K562 (cell line): ENCODE data around the gene BCO1. TPM values are rescaled to one million over a fixed set of nuclear protein-coding genes. Genes with fewer than 3 reads are reported as not detected.

Experiments used
- ATAC-seq: fragments of 200-7000 bp; cut with Tn5 transposase; 3 replicates; pipeline ENCODE4 v1.9.1; 2020; ENCODE audit warnings: moderate library complexity
- BruUV-seq: library from RNA; stranded (reverse); fragments of 400-500 nt; replicated peaks from 2 replicates; lab custom pipeline; 2021; lab: Mats Ljungman, UMichigan
- CTCF ChIA-PET: fragments of 300-600 bp; formaldehyde crosslinking; extraction: SDS; loops from one replicate; lab custom pipeline; 2021; ENCODE audit warnings: low intra/inter-chr PET ratio; lab: Yijun Ruan, JAX
- POLR2A ChIA-PET: fragments of 300-600, 350-650 bp; sonication (Branson Sonifier 250); formaldehyde crosslinking; extraction: SDS; loops from one replicate; lab custom pipeline; 2021; ENCODE audit warnings: antibody characterized with exemption, inconsistent platforms; lab: Yijun Ruan, JAX
- DNase-seq, 4 experiments: peaks; one replicate each; pipeline versions ENCODE4 v3.0.0 to v3.0.0-alpha.2; 2011 to 2018; ENCODE audit warnings: low spot score in 3 of 4, mixed read lengths in 3 of 4; ENCODE audit errors: extremely low read depth in 1 of 4
- FAIRE-seq: peaks from 2 replicates; lab custom pipeline; 2011; peaks lifted over from hg19 to GRCh38; lab: Jason Lieb, UNC
- H2AFZ ChIP-seq: 2 replicates; pipeline ENCODE4 v1.6.0; 2011; ENCODE audit warnings: low read depth, low read length, control low read depth, inconsistent platforms
- H3K27ac ChIP-seq: fragments of 200-600 bp; 3 replicates; pipeline ENCODE4 v1.8.0; 2011; ENCODE audit warnings: low read depth, mild to moderate bottlenecking, control low read depth, inconsistent platforms, low read length, moderate library complexity, mixed read lengths; ENCODE audit errors: extremely low read depth
- H3K27me3 ChIP-seq, 2 experiments: fragments of 300-600 bp in 1 of 2; 2 replicates in 1 of 2; 3 replicates in 1 of 2; pipeline versions ENCODE4 v1.6.0 to v1.8.0; 2011; ENCODE audit warnings: inconsistent platforms in 2 of 2, low read length in 2 of 2, mild to moderate bottlenecking in 1 of 2, mixed read lengths in 1 of 2, moderate library complexity in 1 of 2; ENCODE audit not compliant: control insufficient read depth in 2 of 2, insufficient read depth in 2 of 2
- H3K36me3 ChIP-seq: fragments of 300-600 bp; 3 replicates; pipeline ENCODE4 v1.8.0; 2011; ENCODE audit warnings: mild to moderate bottlenecking, low read length, inconsistent platforms; ENCODE audit not compliant: control insufficient read depth, insufficient read depth
- H3K4me1 ChIP-seq, 2 experiments: fragments of 200-600 bp in 1 of 2; replicated peaks in 1 of 2; 2 replicates in 1 of 2; 3 replicates in 1 of 2; pipeline versions ENCODE4 v1.5.1 to v1.8.0; 2011; ENCODE audit warnings: inconsistent platforms in 2 of 2, low read length in 2 of 2, mild to moderate bottlenecking in 1 of 2, mixed read lengths in 1 of 2, moderate library complexity in 1 of 2; ENCODE audit not compliant: control insufficient read depth in 2 of 2, insufficient read depth in 2 of 2
- H3K4me2 ChIP-seq: 2 replicates; pipeline ENCODE4 v1.6.1; 2011; ENCODE audit warnings: low read length, control low read depth, inconsistent platforms, mixed read lengths; ENCODE audit not compliant: insufficient read depth
- H3K4me3 ChIP-seq: fragments of 200-600 bp; sonication (generic), shearing (Covaris generic); 2 replicates; pipeline ENCODE4 v1.5.1; 2016; ENCODE audit warnings: control low read depth, inconsistent platforms
- H3K79me2 ChIP-seq: fragments of 200-600 bp; 3 replicates; pipeline ENCODE4 v1.8.0; 2011; ENCODE audit warnings: low read length, inconsistent platforms; ENCODE audit not compliant: control insufficient read depth, insufficient read depth
- H3K9ac ChIP-seq, 2 experiments: 2 replicates each; pipeline versions ENCODE4 v1.6.0 to v1.6.1; 2011; ENCODE audit warnings: low read depth in 2 of 2, low read length in 2 of 2, control low read depth in 1 of 2, inconsistent platforms in 1 of 2, mild to moderate bottlenecking in 1 of 2, mixed read lengths in 1 of 2; ENCODE audit not compliant: insufficient read depth in 1 of 2
- H3K9me1 ChIP-seq: one replicate; pipeline ENCODE4 v1.6.0; 2011; ENCODE audit warnings: inconsistent platforms, mild to moderate bottlenecking, low read length, moderate library complexity; ENCODE audit not compliant: control insufficient read depth, insufficient read depth
- H3K9me3 ChIP-seq: replicated peaks from 2 replicates; pipeline ENCODE4 v1.5.1; 2011; ENCODE audit warnings: low read depth, low read length, inconsistent platforms; ENCODE audit not compliant: control insufficient read depth, insufficient read depth
- H4K20me1 ChIP-seq: replicated peaks from 2 replicates; pipeline ENCODE4 v1.6.1; 2011; ENCODE audit warnings: low read length, inconsistent platforms, mixed read lengths; ENCODE audit not compliant: control insufficient read depth, insufficient read depth
- GATAD2A ChIP-seq: fragments of 450-650 bp; IDR thresholded peaks from 2 replicates; pipeline ENCODE4 v1.6.1; 2017
- KLF13 ChIP-seq: fragments of 450-650 bp; IDR thresholded peaks from 2 replicates; pipeline ENCODE4 v1.6.1; 2016; ENCODE audit warnings: missing genetic modification characterization, low read depth, mild to moderate bottlenecking, missing compliant biosample characterization, moderate library complexity, borderline replicate concordance
- PBX2 ChIP-seq, 2 experiments: IDR thresholded peaks in 1 of 2; conservative IDR thresholded peaks in 1 of 2; 2 replicates each; pipeline ENCODE4 v1.6.1; 2016; ENCODE audit warnings: low read depth in 2 of 2, mild to moderate bottlenecking in 1 of 2, missing compliant biosample characterization in 1 of 2, missing genetic modification characterization in 1 of 2, moderate library complexity in 1 of 2
- ZBTB5 ChIP-seq: fragments of 450-650 bp; IDR thresholded peaks from 2 replicates; pipeline ENCODE4 v1.6.1; 2017; ENCODE audit warnings: antibody characterized with exemption
- WGBS: fragments of 100-300 bp; shearing (Covaris generic); methylation state at CpG from one replicate; pipeline ENCODE4 v1.1.6; 2016; ENCODE audit warnings: low coverage, mixed read lengths; ENCODE audit not compliant: insufficient coverage; ENCODE audit errors: missing lambda C conversion rate; 5-methylcytosine and 5-hydroxymethylcytosine counted together
- in situ Hi-C: fragments of 300-500 bp; cut with MboI; formaldehyde crosslinking; loops from 4 replicates; pipeline ENCODE4 v1.15.0; 2018; ENCODE audit warnings: inconsistent platforms, mixed read lengths
- intact Hi-C: fragments of 100-400 bp; cut with micrococcal nuclease; formaldehyde crosslinking; loops from 2 replicates; pipeline ENCODE4 v1.14.2; 2022
- polyA plus RNA-seq, 8 experiments: library from polyadenylated mRNA; depleted of rRNA in 4 of 8; stranded (reverse) in 5 of 8; unstranded in 3 of 8; fragments of >200 nt; fragmentation: Nextera tagmentation in 2 of 8; fragmentation: Illumina TruSeq in 1 of 8; extraction: Ambion mirVana in 2 of 8; extraction: Trizol in 1 of 8; gene quantifications; 2 replicates each; pipeline versions ENCODE4 v1.2.1 to v1.2.3, GENCODE V29; 2011 to 2014; ENCODE audit warnings: inconsistent platforms in 1 of 8, missing spikeins in 1 of 8
- total RNA-seq, 7 experiments: library from RNA; depleted of rRNA in 6 of 7; stranded (reverse); fragments of >200 nt in 6 of 7; fragmentation: Illumina TruSeq in 2 of 7; extraction: Trizol in 2 of 7; gene quantifications; 2 replicates each; pipeline versions ENCODE4 v1.2.1 to v1.2.3, GENCODE V29; 2011 to 2021; ENCODE audit warnings: low replicate concordance in 1 of 7

Gene BCO1
- total and polyA plus RNA-seq, 9 of the 15 experiments (the other 6 are each of a cell fraction or from before 2014, with no cell fraction given): not detected

GRCh38 chr16:81296631-81297030, 58.1 kb downstream of the BCO1 start:
- DNase-seq (no peak), ATAC-seq (no peak), FAIRE-seq (no peak)
- ChIA-PET CTCF (no interaction called here), POLR2A (no interaction called here)
- H3K79me2 ChIP-seq: no peaks in the 10 kb centered on the region
- H3K9ac ChIP-seq: no peak overlapping the region
- H3K4me1 ChIP-seq: no peaks in the 10 kb centered on the region
- no peak overlapping the region for H3K4me3 ChIP-seq
- no TSS peak for BruUV-seq
- H2AFZ ChIP-seq: no peak overlapping the region
- TF ChIP-seq KLF13 (tag) (peak; percentile 30; the same call in 1 of the 2 replicates), GATAD2A (no peak)
- no peak overlapping the region for H3K4me2 ChIP-seq
- no peaks in the 10 kb centered on the region for H4K20me1 ChIP-seq
- no peak overlapping the region for H3K27ac ChIP-seq
- H3K27me3 ChIP-seq: peaks cover 36 to 64% of the 10 kb centered on the region in 2 experiments
- H3K9me3 ChIP-seq: no peaks in the 10 kb centered on the region
- no peaks in the 10 kb centered on the region for H3K9me1 ChIP-seq
- intact Hi-C loops (no loop called here), in situ Hi-C loops (no loop called here)
- H3K36me3 ChIP-seq: no peaks in the 10 kb centered on the region
- WGBS: 5% methylated on average over 7 of the region's 7 CpGs

- Histone ChIP-seq H3K9me3 (no peaks in the 10 kb centered on the region), H3K9ac (no peak overlapping the region), H3K36me3 (no peaks in the 10 kb centered on the region), H3K79me2 (no peaks in the 10 kb centered on the region), H3K4me3 (no peak overlapping the region), H3K27me3 (peaks cover 10 to 15% of the 10 kb centered on the region in 2 experiments), H4K20me1 (0 out of 2 replicates have a peak, but pooled peaks cover 4% of the 10 kb centered on the region), H3K27ac (no peak overlapping the region), H2AFZ (no peak overlapping the region), H3K9me1 (no peaks in the 10 kb centered on the region), H3K4me1 (0 out of 5 replicates have a peak, but pooled peaks cover 0 to 4% of the 10 kb centered on the region in 2 experiments), H3K4me2 (no peak overlapping the region)
- in situ Hi-C loops: no loop called here
- ATAC-seq (no peak; the same call in 2 of the 3 replicates), FAIRE-seq (no peak), DNase-seq (no peak)
- intact Hi-C loops: no loop called here
- TF ChIP-seq ZBTB5 (no peak), PBX2 (CRISPR knock-in tag; IDR thresholded peaks at IDR 0.05; ENCODE audit: low read depth) (no peak), PBX2 (tag; conservative IDR thresholded peaks at IDR 0.05; ENCODE audit: low read depth) (peak; percentile 52; the same call in 1 of the 2 replicates)
- WGBS: 3% methylated on average over 3 of the region's 3 CpGs
- ChIA-PET CTCF (no interaction called here), POLR2A (no interaction called here)
- BruUV-seq: no TSS peak
Observed at GRCh38 chr16:81307770-81308169, 69.3 kb downstream of the BCO1 start.
